HepG2 (cell line): ENCODE results near the gene TAPBP. TPM values are rescaled to one million over a fixed set of nuclear protein-coding genes. Genes with fewer than 3 reads are reported as not detected.
"Not testable (repeated sequence)": the region's sequence is repeated elsewhere in the genome, so short reads cannot be mapped to it uniquely, and the experiment has no call there.

Experiments used
- ATAC-seq: fragments of 200-7000 bp; cut with Tn5 transposase; 3 replicates; pipeline ENCODE4 v1.9.1; 2020; ENCODE audit warnings: mild to moderate bottlenecking, moderate library complexity
- BruUV-seq: library from RNA; stranded (reverse); fragments of 400-500 nt; replicated peaks from 2 replicates; lab custom pipeline; 2021; lab: Mats Ljungman, UMichigan
- CTCF ChIA-PET: fragments of 300-600 bp; formaldehyde crosslinking; extraction: SDS; loops from one replicate; lab custom pipeline; 2021; ENCODE audit warnings: low total read pairs, inconsistent platforms, low intra/inter-chr PET ratio; lab: Yijun Ruan, JAX
- POLR2A ChIA-PET: fragments of 350-600 bp; sonication (Branson Sonifier 250); formaldehyde crosslinking; loops from one replicate; lab custom pipeline; 2020; ENCODE audit warnings: antibody characterized with exemption, inconsistent platforms; lab: Yijun Ruan, JAX
- DNase-seq: peaks from one replicate; pipeline ENCODE4 v3.0.0-alpha.2; 2015; ENCODE audit warnings: low spot score
- FAIRE-seq: peaks from 3 replicates; lab custom pipeline; 2011; peaks lifted over from hg19 to GRCh38; lab: Jason Lieb, UNC
- H2AFZ ChIP-seq: one replicate; pipeline ENCODE4 v1.6.1; 2011; ENCODE audit warnings: low read length, inconsistent platforms
- H3K27ac ChIP-seq: fragments of 300-600 bp; 3 replicates; pipeline ENCODE4 v1.8.0; 2011; ENCODE audit warnings: mixed run types, mild to moderate bottlenecking, mixed read lengths, low read length, inconsistent platforms; ENCODE audit not compliant: insufficient read depth; ENCODE audit errors: extremely low read length
- H3K27me3 ChIP-seq, 2 experiments: fragments of 200-600 bp in 1 of 2; 2 replicates in 1 of 2; 3 replicates in 1 of 2; pipeline versions ENCODE4 v1.6.0 to v1.8.0; 2011; ENCODE audit warnings: low read length in 2 of 2, mild to moderate bottlenecking in 2 of 2, moderate library complexity in 2 of 2, inconsistent platforms in 1 of 2; ENCODE audit not compliant: insufficient read depth in 2 of 2, control insufficient read depth in 1 of 2
- H3K36me3 ChIP-seq, 2 experiments: fragments of 200-600 bp in 1 of 2; replicated peaks in 1 of 2; 2 replicates in 1 of 2; 3 replicates in 1 of 2; pipeline versions ENCODE4 v1.5.1 to v1.8.0; 2011; ENCODE audit warnings: low read length in 2 of 2, inconsistent platforms in 1 of 2; ENCODE audit not compliant: insufficient read depth in 2 of 2, control insufficient read depth in 1 of 2
- H3K4me1 ChIP-seq: 2 replicates; pipeline ENCODE4 v1.5.1; 2012; ENCODE audit warnings: low read length, inconsistent platforms; ENCODE audit not compliant: insufficient read depth
- H3K4me2 ChIP-seq: 2 replicates; pipeline ENCODE4 v1.6.0; 2011; ENCODE audit warnings: low read depth, low read length, inconsistent platforms
- H3K4me3 ChIP-seq, 3 experiments: fragments of 200-600 bp in 1 of 3; sonication (generic), shearing (Covaris generic) in 1 of 3; replicated peaks in 1 of 3; 2 replicates each; pipeline ENCODE4 v1.5.1; 2011 to 2016; ENCODE audit warnings: low read length in 3 of 3, inconsistent platforms in 2 of 3, low read depth in 2 of 3, mild to moderate bottlenecking in 2 of 3, control low read depth in 1 of 3, mixed read lengths in 1 of 3; ENCODE audit not compliant: insufficient read depth in 1 of 3
- H3K79me2 ChIP-seq: one replicate; pipeline ENCODE4 v1.6.1; 2011; ENCODE audit warnings: low read length, inconsistent platforms; ENCODE audit not compliant: insufficient read depth
- H3K9ac ChIP-seq: 2 replicates; pipeline ENCODE4 v1.6.0; 2011; ENCODE audit warnings: mild to moderate bottlenecking, low read depth, low read length, inconsistent platforms; ENCODE audit not compliant: insufficient read depth
- H3K9me3 ChIP-seq: 2 replicates; pipeline ENCODE4 v1.5.1; 2012; ENCODE audit warnings: mild to moderate bottlenecking, low read length
- H4K20me1 ChIP-seq: 2 replicates; pipeline ENCODE4 v1.6.0; 2011; ENCODE audit warnings: inconsistent platforms, mild to moderate bottlenecking, low read length, moderate library complexity; ENCODE audit not compliant: insufficient read depth
- ARID2 ChIP-seq: sonication (generic); formaldehyde crosslinking; IDR thresholded peaks from 2 replicates; pipeline ENCODE4 v1.8.1; 2022; ENCODE audit warnings: mild to moderate bottlenecking, missing genetic modification reagents, borderline replicate concordance
- BCL6 ChIP-seq: IDR thresholded peaks from 2 replicates; pipeline ENCODE4 v1.6.1; 2016; ENCODE audit warnings: missing genetic modification reagents, missing compliant biosample characterization
- YEATS4 ChIP-seq: sonication (generic); formaldehyde crosslinking; IDR thresholded peaks from 2 replicates; pipeline ENCODE4 v1.4.0; 2020; ENCODE audit warnings: missing genetic modification reagents, borderline replicate concordance
- ZBTB40 ChIP-seq, 2 experiments: fragments of 450-650 bp in 1 of 2; sonication (generic) in 1 of 2; formaldehyde crosslinking in 1 of 2; IDR thresholded peaks; 2 replicates each; pipeline versions ENCODE4 v1.6.1 to v1.8.0; 2016 to 2022; ENCODE audit warnings: antibody characterized with exemption in 1 of 2, mild to moderate bottlenecking in 1 of 2, missing genetic modification reagents in 1 of 2
- ZNF792 ChIP-seq: IDR thresholded peaks from 2 replicates; pipeline ENCODE4 v1.6.1; 2016
- WGBS: methylation state at CpG from one replicate; pipeline ENCODE4 v1.1.6; 2017; ENCODE audit warnings: low lambda C conversion rate; 5-methylcytosine and 5-hydroxymethylcytosine counted together
- in situ Hi-C: cut with HindIII; loops from 2 replicates; pipeline ENCODE4 v1.10.0; 2017; ENCODE audit warnings: low pct_unique_long_range_greater_than_20kb; ENCODE audit not compliant: extremely low pct_ligation_motif_present
- intact Hi-C: fragments of 100-400 bp; cut with micrococcal nuclease; formaldehyde crosslinking; loops from one replicate; pipeline ENCODE4 v1.10.0; 2022; ENCODE audit not compliant: unreplicated experiment
- polyA plus RNA-seq, 8 experiments: library from polyadenylated mRNA; depleted of rRNA in 3 of 8; stranded (reverse) in 7 of 8; unstranded in 1 of 8; fragments of >200 nt; fragmentation: Illumina TruSeq in 4 of 8; extraction: Trizol in 4 of 8; gene quantifications; 2 replicates each; pipeline versions ENCODE4 v1.2.1 to v1.2.3, GENCODE V29; 2011 to 2016; ENCODE audit warnings: low read depth in 4 of 8, missing spikeins in 1 of 8, mixed read lengths in 1 of 8; ENCODE audit not compliant: insufficient read depth in 1 of 8
- total RNA-seq, 5 experiments: library from RNA; depleted of rRNA; stranded (reverse); fragments of >200 nt; fragmentation: Illumina TruSeq; extraction: Trizol; gene quantifications; 2 replicates each; pipeline ENCODE4 v1.2.3, GENCODE V29; 2016; ENCODE audit warnings: low read depth in 1 of 5

The TAPBP gene
- total and polyA plus RNA-seq, 2 of the 13 experiments (the other 11 are each of a cell fraction or from before 2014, with no cell fraction given), result 27.4 to 32.3 TPM

GRCh38 chr6:33357160-33357871, 43.4 kb upstream of the TAPBP start (continued):
- TF ChIP-seq ZBTB40 (IDR thresholded peaks at IDR 0.05), result 0 out of 2 replicates have a peak, but pooled peaks have one; percentile 34
- not testable (repeated sequence) for TF ChIP-seq ZBTB40 (CRISPR knock-in tag; IDR thresholded peaks at IDR 0.05)
- TF ChIP-seq, all 625 proteins: peak for 3; not testable (repeated sequence) for 622

GRCh38 chr6:33356295-33356694, 42.4 kb upstream of the TAPBP start:
- Histone ChIP-seq H2AFZ (no peak overlapping the region), H3K9ac (no peak overlapping the region), H3K4me3 (no peak overlapping the region), H3K36me3 (no peaks in the 10 kb centered on the region), H3K79me2 (no peaks in the 10 kb centered on the region), H3K27me3 (peaks cover 2 to 5% of the 10 kb centered on the region in 2 experiments; a peak in 4 of 5 replicates), H3K9me3 (no peaks in the 10 kb centered on the region), H3K4me2 (no peak overlapping the region), H4K20me1 (no peaks in the 10 kb centered on the region), H3K4me1 (peaks cover 15% of the 10 kb centered on the region), H3K27ac (no peak overlapping the region)
- FAIRE-seq, result no peak
- DNase-seq, result no peak
- ATAC-seq, result no peak
- CTCF ChIA-PET, result no interaction called here
- WGBS, result 46% methylated on average over 3 of the region's 3 CpGs
- in situ Hi-C loops, result no loop called here
- POLR2A ChIA-PET, result no interaction called here
- intact Hi-C loops, result no loop called here
- TF ChIP-seq ZNF792 (CRISPR knock-in tag) (no peak), ARID2 (CRISPR knock-in tag) (no peak), BCL6 (CRISPR knock-in tag) (no peak), YEATS4 (no peak)
- BruUV-seq, result no TSS peak

GRCh38 chr6:33355860-33356259, 42.0 kb upstream of the TAPBP start:
- H2AFZ ChIP-seq, H3K27ac ChIP-seq, H3K4me3 ChIP-seq, intact Hi-C loops, POLR2A ChIA-PET, H3K79me2 ChIP-seq, H3K9ac ChIP-seq, CTCF ChIA-PET, H3K27me3 ChIP-seq, in situ Hi-C loops, DNase-seq, H4K20me1 ChIP-seq, H3K9me3 ChIP-seq, H3K4me2 ChIP-seq, ATAC-seq, BruUV-seq, H3K36me3 ChIP-seq, FAIRE-seq: not testable (repeated sequence)
- peaks cover 15% of the 10 kb centered on the region for H3K4me1 ChIP-seq
- WGBS, result 38% methylated on average over 6 of the region's 6 CpGs
